Stimulated activated CD8-positive, alpha-beta memory T cell treated with anti-CD3 and anti-CD28 coated beads, Interleukin-2, amount 100 ng/mL, for 48 hours (primary cell): Measurements from ENCODE around the gene MECP2.

Experiments
- DNase-seq, 2 donors: peaks; one replicate each; pipeline ENCODE4 v3.0.0-alpha.2; 2020; ENCODE audit warnings: low read depth in 2 of 2

Gene MECP2

GRCh38 chrX:154061801-154062200, 35.7 kb downstream of the MECP2 start:
- DNase-seq, result no peak

GRCh38 chrX:154059729-154060245, 37.7 kb downstream of the MECP2 start:
- DNase-seq, result no peak

GRCh38 chrX:154059231-154059630, 38.3 kb downstream of the MECP2 start:
- DNase-seq, result no peak

GRCh38 chrX:154058214-154058997, 39.1 kb downstream of the MECP2 start:
- DNase-seq, result no peak

GRCh38 chrX:154057791-154058190, 39.7 kb downstream of the MECP2 start:
- no peak for DNase-seq

GRCh38 chrX:154056770-154057241, 40.7 kb downstream of the MECP2 start:
- no peak for DNase-seq

GRCh38 chrX:154051201-154051810, 46.2 kb downstream of the MECP2 start:
- peak; percentile 46 to 53 for DNase-seq

GRCh38 chrX:154050113-154050495, 47.4 kb downstream of the MECP2 start:
- no peak for DNase-seq

GRCh38 chrX:154049209-154050112, 48.1 kb downstream of the MECP2 start:
- DNase-seq, result no peak

GRCh38 chrX:154048398-154048797, 49.1 kb downstream of the MECP2 start:
- no peak for DNase-seq

- no peak for DNase-seq
These were observed 50.4 kb downstream of the MECP2 start for GRCh38 chrX:154046940-154047610.

- DNase-seq, result no peak
These were observed 51.3 kb downstream of the MECP2 start for GRCh38 chrX:154046031-154046781.

GRCh38 chrX:154044091-154044490, 53.4 kb downstream of the MECP2 start:
- DNase-seq, result no peak

- DNase-seq, result no peak
These were observed 54.3 kb downstream of the MECP2 start for GRCh38 chrX:154043003-154043763.

GRCh38 chrX:154040863-154041262, 56.7 kb downstream of the MECP2 start:
- DNase-seq, result no peak

- DNase-seq, result no peak
These were observed 57.2 kb downstream of the MECP2 start for GRCh38 chrX:154040307-154040756.

- no peak for DNase-seq
These were observed 57.9 kb downstream of the MECP2 start for GRCh38 chrX:154039577-154039976.

GRCh38 chrX:154038656-154039055, 58.9 kb downstream of the MECP2 start:
- DNase-seq, result no peak

- DNase-seq, result no peak
These were observed 59.8 kb downstream of the MECP2 start for GRCh38 chrX:154037754-154038153.

GRCh38 chrX:154036513-154036912, 61.0 kb downstream of the MECP2 start:
- no peak for DNase-seq
